Measurements from ENCODE around the gene MT1HL1.

- TF ChIP-seq CTCF (IDR thresholded peaks at IDR 0.05; ENCODE audit: low read depth, low read length, poor library complexity, severe bottlenecking) (no peak), EZH2phosphoT487 (IDR thresholded peaks at IDR 0.05; ENCODE audit: borderline replicate concordance, low read length) (no peak)
Observed at GRCh38 chr1:236957235-236957634, 47.0 kb downstream of the MT1HL1 start.
